AG04449 (cell line): ENCODE data around the gene ZBTB7A.

Experiments
- CTCF ChIA-PET: fragments of 350-600 bp; formaldehyde crosslinking; extraction: SDS; loops from one replicate; lab custom pipeline; 2021; ENCODE audit warnings: antibody characterized with exemption; lab: Yijun Ruan, JAX
- POLR2A ChIA-PET: fragments of 400-600, 350-600 bp; formaldehyde crosslinking; extraction: SDS; loops from one replicate; lab custom pipeline; 2020; ENCODE audit warnings: antibody characterized with exemption, inconsistent platforms; lab: Yijun Ruan, JAX
- DNase-seq: peaks from one replicate; pipeline ENCODE4 v3.0.0-alpha.2; 2010; ENCODE audit warnings: low read depth, low spot score
- H3K4me3 ChIP-seq: 2 replicates; pipeline ENCODE4 v1.5.1; 2011; ENCODE audit warnings: low read depth, mild to moderate bottlenecking, control low read depth, low read length
- TF ChIP-seq, protein P1 (sequence below): IDR thresholded peaks from one replicate; pipeline ENCODE4 v1.5.1; 2011; ENCODE audit warnings: mild to moderate bottlenecking, moderate library complexity, low read length, control low read depth, inconsistent platforms; ENCODE audit not compliant: insufficient read depth; ENCODE audit errors: missing control alignments

Gene ZBTB7A

DNA sequence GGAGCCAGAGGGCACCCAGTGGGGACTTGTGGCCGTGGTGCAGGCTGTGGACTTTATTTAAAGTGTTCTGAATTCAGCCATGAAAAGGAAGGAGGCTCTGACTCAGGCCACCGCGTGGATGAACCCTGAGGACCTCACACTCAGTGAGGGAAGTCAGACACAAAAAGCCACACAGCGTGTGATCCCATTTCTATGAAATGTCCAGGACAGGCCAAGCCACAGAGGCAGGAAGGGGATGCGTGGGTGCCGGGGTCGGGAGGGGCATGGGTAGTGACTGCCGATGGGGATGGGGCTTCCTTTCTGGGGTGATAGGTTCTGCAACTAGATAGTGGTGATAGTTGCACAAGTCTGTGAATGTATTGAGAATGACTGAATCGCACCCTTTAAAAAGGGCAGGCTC, 8.7 kb upstream of the ZBTB7A start:
- ChIA-PET POLR2A (no interaction called here), CTCF (no interaction called here)
- no peak overlapping the region for H3K4me3 ChIP-seq
- TF ChIP-seq, protein P1, sequence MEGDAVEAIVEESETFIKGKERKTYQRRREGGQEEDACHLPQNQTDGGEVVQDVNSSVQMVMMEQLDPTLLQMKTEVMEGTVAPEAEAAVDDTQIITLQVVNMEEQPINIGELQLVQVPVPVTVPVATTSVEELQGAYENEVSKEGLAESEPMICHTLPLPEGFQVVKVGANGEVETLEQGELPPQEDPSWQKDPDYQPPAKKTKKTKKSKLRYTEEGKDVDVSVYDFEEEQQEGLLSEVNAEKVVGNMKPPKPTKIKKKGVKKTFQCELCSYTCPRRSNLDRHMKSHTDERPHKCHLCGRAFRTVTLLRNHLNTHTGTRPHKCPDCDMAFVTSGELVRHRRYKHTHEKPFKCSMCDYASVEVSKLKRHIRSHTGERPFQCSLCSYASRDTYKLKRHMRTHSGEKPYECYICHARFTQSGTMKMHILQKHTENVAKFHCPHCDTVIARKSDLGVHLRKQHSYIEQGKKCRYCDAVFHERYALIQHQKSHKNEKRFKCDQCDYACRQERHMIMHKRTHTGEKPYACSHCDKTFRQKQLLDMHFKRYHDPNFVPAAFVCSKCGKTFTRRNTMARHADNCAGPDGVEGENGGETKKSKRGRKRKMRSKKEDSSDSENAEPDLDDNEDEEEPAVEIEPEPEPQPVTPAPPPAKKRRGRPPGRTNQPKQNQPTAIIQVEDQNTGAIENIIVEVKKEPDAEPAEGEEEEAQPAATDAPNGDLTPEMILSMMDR, result no peak
- DNase-seq, result no peak

DNA sequence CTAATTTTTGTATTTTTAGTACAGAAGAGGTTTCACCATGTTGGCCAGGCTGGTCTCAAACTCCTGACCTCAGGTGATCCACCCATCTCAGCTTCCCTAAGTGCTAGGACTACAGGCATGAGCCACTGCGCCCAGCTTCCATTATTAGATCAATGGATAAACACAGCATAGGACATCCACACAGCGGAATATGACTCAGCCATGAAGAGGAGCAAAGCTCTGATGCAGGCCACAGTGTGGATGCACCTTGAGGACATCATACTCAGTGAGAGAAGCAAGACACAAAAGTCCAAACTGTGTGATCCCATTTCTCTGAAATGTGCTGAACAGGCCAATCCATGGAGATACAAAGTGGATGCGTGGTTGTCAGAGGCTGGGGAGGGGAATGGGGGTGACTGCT, 4.9 kb upstream of the ZBTB7A start:
- CTCF ChIA-PET, result interaction anchor here (1.6 kb wide), 1 partner anchor 69 kb away, joined by 5 read pairs; no protein-coding TSS in a partner anchor
- TF ChIP-seq, protein P1, result no peak
- DNase-seq, result no peak
- POLR2A ChIA-PET, result no interaction called here
- no peak overlapping the region for H3K4me3 ChIP-seq

DNA sequence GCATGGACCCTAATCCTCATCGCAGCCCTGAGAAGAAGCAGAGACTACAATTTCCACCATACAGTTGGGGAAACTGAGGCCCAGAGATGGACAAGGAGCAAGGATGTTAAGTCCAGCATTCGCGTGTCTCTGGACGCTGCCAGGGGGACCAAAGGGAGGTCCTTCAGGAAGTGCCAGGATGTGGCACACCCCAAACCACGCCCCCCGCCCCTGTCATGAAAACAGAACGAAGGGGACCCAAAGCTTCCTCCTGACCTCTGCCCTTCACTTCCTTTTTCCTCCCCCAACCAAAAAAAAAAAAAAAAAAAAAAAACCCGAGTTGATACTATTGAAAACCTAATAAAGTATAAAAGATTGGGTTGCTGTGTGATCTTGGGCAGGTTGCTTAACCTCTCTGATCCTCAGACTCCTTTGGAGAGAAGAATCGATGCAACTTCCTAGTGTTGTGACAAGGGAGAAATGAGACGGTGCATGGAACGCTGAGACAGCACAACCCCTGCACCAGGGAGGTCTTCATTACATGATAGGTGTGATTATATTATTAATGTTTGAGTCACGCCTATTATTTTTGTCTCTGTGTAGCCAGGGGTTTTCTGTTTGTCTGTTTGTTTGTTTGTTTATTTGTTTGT, 2.7 kb upstream of the ZBTB7A start:
- CTCF ChIA-PET, result interaction anchor here (0.6 to 0.8 kb wide), 2 partner anchors 82 to 495 kb away, joined by 3 read pairs; no protein-coding TSS in a partner anchor
- no peak overlapping the region for H3K4me3 ChIP-seq
- TF ChIP-seq, protein P1, result no peak
- DNase-seq, result no peak
- POLR2A ChIA-PET, result no interaction called here

DNA sequence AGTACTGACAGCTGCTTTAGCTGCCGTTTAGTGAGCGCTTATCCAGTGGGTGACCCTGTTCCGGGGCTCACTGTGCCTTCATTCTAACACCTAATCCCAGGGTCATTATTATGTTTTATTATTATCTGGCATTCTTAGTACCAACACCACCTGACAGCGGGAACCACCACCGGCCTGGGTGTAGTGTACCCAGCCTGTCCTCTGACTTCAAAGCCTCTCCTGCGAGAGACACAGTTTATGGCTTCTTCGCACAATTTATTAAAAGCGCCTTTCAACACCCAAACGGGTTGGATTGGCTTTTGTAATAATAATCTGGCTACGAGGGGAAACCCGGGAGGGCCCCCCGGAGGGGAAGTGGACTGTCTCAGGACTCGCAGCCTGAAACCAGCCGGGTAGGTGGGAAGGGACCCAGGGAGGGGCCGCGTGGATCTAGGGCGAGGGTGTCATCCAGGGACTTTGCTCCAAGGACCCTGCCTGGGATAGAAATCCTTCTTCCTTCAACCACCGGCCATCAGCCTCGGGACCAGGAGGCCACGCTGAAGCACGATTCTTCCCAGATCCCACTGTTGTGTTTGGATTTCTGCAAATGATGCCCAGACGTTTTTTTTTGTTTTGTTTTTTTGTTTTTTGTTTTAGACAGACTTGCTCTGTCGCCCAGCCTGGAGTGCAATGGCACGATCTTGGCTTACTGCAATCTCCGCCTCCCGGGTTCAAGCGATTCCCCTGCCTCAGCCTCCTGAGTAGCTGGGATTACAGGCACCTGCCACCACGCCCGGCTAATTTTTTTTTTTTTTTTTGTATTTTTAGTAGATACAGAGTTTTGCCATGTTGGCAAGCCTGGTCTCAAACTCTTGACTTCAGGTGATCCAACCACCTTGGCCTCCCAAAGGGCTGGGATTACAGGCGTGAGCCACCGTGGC, 1.6 kb upstream of the ZBTB7A start:
- TF ChIP-seq, protein P1, result no peak
- DNase-seq, result no peak
- POLR2A ChIA-PET, result no interaction called here
- H3K4me3 ChIP-seq, result peak overlapping the region; percentile 72
- CTCF ChIA-PET, result no interaction called here

DNA sequence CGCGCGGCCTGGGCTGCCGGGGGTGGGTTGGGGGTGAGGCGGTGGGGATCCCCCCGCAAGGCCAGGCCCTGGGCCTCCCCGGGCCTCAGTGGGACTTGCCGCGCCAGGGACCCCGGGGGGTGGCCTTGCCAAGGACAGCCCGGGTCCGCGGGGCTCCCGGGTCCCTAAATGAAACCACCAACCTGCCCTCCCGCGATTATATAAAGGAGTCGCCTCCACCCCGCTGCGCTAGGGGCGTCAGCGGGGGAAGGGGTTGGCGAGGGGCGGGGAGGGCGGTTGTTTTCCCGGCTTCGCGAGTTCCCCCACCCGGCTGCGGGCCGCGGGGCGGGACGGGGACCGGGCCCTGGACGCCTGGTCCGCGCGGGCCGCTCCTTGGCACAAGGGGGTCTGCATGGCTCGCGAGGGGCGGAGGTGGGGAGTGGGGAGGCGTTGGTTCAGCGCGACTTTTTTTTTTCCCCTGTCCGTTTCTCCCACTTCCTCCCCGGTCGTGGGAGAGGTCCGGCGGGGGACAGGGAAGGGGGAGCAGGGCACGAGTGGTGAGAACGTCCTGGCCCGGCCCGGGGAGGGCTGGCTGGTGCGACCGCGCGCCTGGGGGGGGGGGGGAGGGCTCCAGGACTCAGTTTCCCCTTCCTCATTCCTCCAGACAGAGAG, 822 bp upstream of the ZBTB7A start:
- TF ChIP-seq, protein P1, result no peak
- peak overlapping the region; percentile 72 for H3K4me3 ChIP-seq
- DNase-seq, result no peak
- POLR2A ChIA-PET, result interaction anchor here (0.7 kb wide), 1 partner anchor 80 kb away, joined by 3 read pairs; no protein-coding TSS in a partner anchor
- CTCF ChIA-PET, result no interaction called here
